ENCODE data around the gene CHST3.
"Not testable (repeated sequence)": the region's sequence is repeated elsewhere in the genome, so short reads cannot be mapped to it uniquely, and the experiment has no call there.

The CHST3 gene

GRCh38 chr10:71964098-71964742 is at the start of gene CHST3:
Gene CHST3, plus strand, starts transcription at chr10:71964395. Its CDS starts 41,448 bp downstream, at chr10:72005843.
- no peaks in the 10 kb centered on the region for H3K9me3 Mint-ChIP-seq
- H3K27me3 Mint-ChIP-seq: peaks cover 25% of the 10 kb centered on the region
- H3K36me3 Mint-ChIP-seq: no peaks in the 10 kb centered on the region
- H3K4me1 Mint-ChIP-seq: peaks cover 14% of the 10 kb centered on the region
- peak within 1 kb of the TSS; percentile 86 for H3K4me3 Mint-ChIP-seq
- peak within 1 kb of the TSS; percentile 84 for H3K27ac Mint-ChIP-seq

- H3K36me3 Mint-ChIP-seq: peaks cover 3% of the 10 kb centered on the region
- H3K27me3 Mint-ChIP-seq: no peaks in the 10 kb centered on the region
- no peak overlapping the region for H3K4me3 Mint-ChIP-seq
- no peak overlapping the region for H3K27ac Mint-ChIP-seq
- H3K9me3 Mint-ChIP-seq: peaks cover 4% of the 10 kb centered on the region
- peaks cover 9% of the 10 kb centered on the region for H3K4me1 Mint-ChIP-seq
Observed at GRCh38 chr10:71916827-71917226, 47.4 kb upstream of the CHST3 start.

GRCh38 chr10:71918992-71919391 is 45.2 kb upstream of the CHST3 start:
- Mint-ChIP-seq H3K4me3 (no peak overlapping the region), H3K27me3 (no peaks in the 10 kb centered on the region), H3K27ac (no peak overlapping the region), H3K4me1 (peaks cover 9% of the 10 kb centered on the region), H3K36me3 (peaks cover 3% of the 10 kb centered on the region), H3K9me3 (peaks cover 4% of the 10 kb centered on the region)

- not testable (repeated sequence) for H3K4me3 Mint-ChIP-seq, H3K27me3 Mint-ChIP-seq, H3K27ac Mint-ChIP-seq
Observed at GRCh38 chr10:71919956-71920539, 44.1 kb upstream of the CHST3 start.

GRCh38 chr10:71920540-71921323 is 43.5 kb upstream of the CHST3 start:
- Mint-ChIP-seq H3K27me3 (no peaks in the 10 kb centered on the region), H3K27ac (no peak overlapping the region), H3K9me3 (peaks cover 4% of the 10 kb centered on the region), H3K4me1 (peaks cover 9% of the 10 kb centered on the region), H3K4me3 (no peak overlapping the region), H3K36me3 (peaks cover 3% of the 10 kb centered on the region)

More at GRCh38 chr10:71919956-71920539, 44.1 kb upstream of the CHST3 start:
- H3K36me3 Mint-ChIP-seq, H3K9me3 Mint-ChIP-seq, H3K4me1 Mint-ChIP-seq: not testable (repeated sequence)

- H3K4me3 Mint-ChIP-seq: no peak overlapping the region
- no peak overlapping the region for H3K27ac Mint-ChIP-seq
- H3K36me3 Mint-ChIP-seq: peaks cover 3% of the 10 kb centered on the region
- H3K27me3 Mint-ChIP-seq: no peaks in the 10 kb centered on the region
- peaks cover 6% of the 10 kb centered on the region for H3K4me1 Mint-ChIP-seq
- H3K9me3 Mint-ChIP-seq: peaks cover 4% of the 10 kb centered on the region
Observed at GRCh38 chr10:71921324-71922027, 42.7 kb upstream of the CHST3 start.

GRCh38 chr10:71923138-71923692 is 41.0 kb upstream of the CHST3 start:
- H3K27me3 Mint-ChIP-seq: no peaks in the 10 kb centered on the region
- no peak overlapping the region for H3K27ac Mint-ChIP-seq
- H3K36me3 Mint-ChIP-seq: no peaks in the 10 kb centered on the region
- H3K4me1 Mint-ChIP-seq: peaks cover 6% of the 10 kb centered on the region
- no peak overlapping the region for H3K4me3 Mint-ChIP-seq
- H3K9me3 Mint-ChIP-seq: no peaks in the 10 kb centered on the region

- Mint-ChIP-seq H3K4me1 (peaks cover 6% of the 10 kb centered on the region), H3K27me3 (no peaks in the 10 kb centered on the region), H3K9me3 (no peaks in the 10 kb centered on the region)
Observed at GRCh38 chr10:71924771-71925170, 39.4 kb upstream of the CHST3 start.

GRCh38 chr10:71927159-71927558 is 37.0 kb upstream of the CHST3 start:
- H3K4me3 Mint-ChIP-seq: no peak overlapping the region
- no peak overlapping the region for H3K27ac Mint-ChIP-seq
- H3K36me3 Mint-ChIP-seq: peaks cover 1% of the 10 kb centered on the region
- H3K4me1 Mint-ChIP-seq: peaks cover 3% of the 10 kb centered on the region
- H3K9me3 Mint-ChIP-seq: no peaks in the 10 kb centered on the region
- no peaks in the 10 kb centered on the region for H3K27me3 Mint-ChIP-seq

More at GRCh38 chr10:71924771-71925170, 39.4 kb upstream of the CHST3 start:
- Mint-ChIP-seq H3K36me3 (no peaks in the 10 kb centered on the region), H3K4me3 (no peak overlapping the region), H3K27ac (no peak overlapping the region)

- H3K4me1 Mint-ChIP-seq: peaks cover 7% of the 10 kb centered on the region
- H3K27ac Mint-ChIP-seq: no peak overlapping the region
- H3K4me3 Mint-ChIP-seq: no peak overlapping the region
- no peaks in the 10 kb centered on the region for H3K9me3 Mint-ChIP-seq
- H3K27me3 Mint-ChIP-seq: no peaks in the 10 kb centered on the region
- H3K36me3 Mint-ChIP-seq: peaks cover 2% of the 10 kb centered on the region
Observed at GRCh38 chr10:71927776-71928592, 36.2 kb upstream of the CHST3 start.

- Mint-ChIP-seq H3K27ac (no peak overlapping the region), H3K4me1 (peaks cover 38% of the 10 kb centered on the region), H3K9me3 (no peaks in the 10 kb centered on the region), H3K36me3 (peaks cover 4% of the 10 kb centered on the region), H3K4me3 (no peak overlapping the region), H3K27me3 (no peaks in the 10 kb centered on the region)
Observed at GRCh38 chr10:71931295-71931694, 32.9 kb upstream of the CHST3 start.

- Mint-ChIP-seq H3K4me1 (peaks cover 49% of the 10 kb centered on the region), H3K36me3 (peaks cover 4% of the 10 kb centered on the region), H3K9me3 (no peaks in the 10 kb centered on the region), H3K27ac (peak overlapping the region; percentile 96), H3K4me3 (peak overlapping the region; percentile 74), H3K27me3 (no peaks in the 10 kb centered on the region)
Observed at GRCh38 chr10:71933651-71934050, 30.5 kb upstream of the CHST3 start.

GRCh38 chr10:71938211-71938610 is 26.0 kb upstream of the CHST3 start:
- H3K4me1 Mint-ChIP-seq: peaks cover 56% of the 10 kb centered on the region
- H3K36me3 Mint-ChIP-seq: peaks cover 6% of the 10 kb centered on the region
- no peak overlapping the region for H3K27ac Mint-ChIP-seq
- H3K9me3 Mint-ChIP-seq: no peaks in the 10 kb centered on the region
- H3K27me3 Mint-ChIP-seq: no peaks in the 10 kb centered on the region
- H3K4me3 Mint-ChIP-seq: no peak overlapping the region

GRCh38 chr10:71939304-71939703 is 24.9 kb upstream of the CHST3 start:
- Mint-ChIP-seq H3K4me3 (no peak overlapping the region), H3K27me3 (no peaks in the 10 kb centered on the region), H3K36me3 (peaks cover 4% of the 10 kb centered on the region), H3K27ac (no peak overlapping the region), H3K9me3 (no peaks in the 10 kb centered on the region), H3K4me1 (peaks cover 46% of the 10 kb centered on the region)
